DND-41 (cell line): Measurements from ENCODE around the gene PLXDC1.

Experiments used
- CTCF ChIP-seq: IDR thresholded peaks from 2 replicates; pipeline ENCODE4 v1.5.1; 2012; ENCODE audit warnings: borderline replicate concordance, low read length, moderate library complexity, mild to moderate bottlenecking; ENCODE audit not compliant: poor library complexity, severe bottlenecking; ENCODE audit errors: extremely low read depth
- EZH2 ChIP-seq: IDR thresholded peaks from 3 replicates; pipeline ENCODE4 v1.6.1; 2012; ENCODE audit warnings: borderline replicate concordance, low read depth, mild to moderate bottlenecking, moderate library complexity, low read length, inconsistent platforms; ENCODE audit not compliant: severe bottlenecking

- TF ChIP-seq CTCF, result no peak
- no peak for TF ChIP-seq EZH2
Observed at GRCh38 chr17:39073353-39073752, 78.1 kb downstream of the PLXDC1 start.
